Activated CD8-positive, alpha-beta T cell treated with anti-CD3 and anti-CD28 coated beads, Interleukin-2, amount 10 ng/mL, durations not matched to agents 7 days and 5 days (primary cell): Measurements from ENCODE around the gene TRAM2. TPM values are rescaled to one million over a fixed set of nuclear protein-coding genes. Genes with fewer than 3 reads are reported as not detected.

Experiments
- ATAC-seq: fragments of 150-1000 bp; cut with Tn5 transposase; one replicate; pipeline ENCODE4 v1.10.0; 2021; ENCODE audit warnings: moderate library complexity
- CTCF ChIA-PET: fragments of 350-600 bp; sonication (Branson Sonifier 250); formaldehyde crosslinking; loops from one replicate; lab custom pipeline; 2021; ENCODE audit warnings: antibody characterized with exemption; lab: Charles Lee
- POLR2A ChIA-PET: fragments of 350-600 bp; sonication (Branson Sonifier 250); formaldehyde crosslinking; loops from one replicate; lab custom pipeline; 2021; ENCODE audit warnings: antibody characterized with exemption; lab: Charles Lee
- DNase-seq: peaks from one replicate; pipeline ENCODE4 v3.0.0-alpha.2; 2020
- H3K27ac Mint-ChIP-seq: one replicate; pipeline ENCODE4 v1.8.0; 2021; ENCODE audit warnings: mild to moderate bottlenecking, mixed read lengths
- H3K27me3 Mint-ChIP-seq: one replicate; pipeline ENCODE4 v1.8.0; 2021; ENCODE audit warnings: low read depth, mixed read lengths
- H3K36me3 Mint-ChIP-seq: one replicate; pipeline ENCODE4 v1.8.0; 2021; ENCODE audit warnings: low read depth, mixed read lengths
- H3K4me1 Mint-ChIP-seq: one replicate; pipeline ENCODE4 v1.8.0; 2021; ENCODE audit warnings: low read depth, mixed read lengths
- H3K4me3 Mint-ChIP-seq: one replicate; pipeline ENCODE4 v1.8.0; 2021; ENCODE audit warnings: mild to moderate bottlenecking, mixed read lengths
- H3K9me3 Mint-ChIP-seq: one replicate; pipeline ENCODE4 v1.8.0; 2022; ENCODE audit warnings: mixed read lengths; ENCODE audit not compliant: insufficient read depth
- total RNA-seq, 2 experiments: library from RNA; stranded (reverse); gene quantifications; one replicate each; pipeline ENCODE4 v1.2.3, GENCODE V29; 2021

The TRAM2 gene
- total RNA-seq, result 1 to 10 TPM; 1.4 TPM

GRCh38 chr6:52577022-52577777 lies at the start of gene TRAM2:
TRAM2 (minus strand) TSS chr6:52577060; CDS start chr6:52576915, 145 bp downstream.
- peak within 1 kb of the TSS; percentile 73 for H3K4me3 Mint-ChIP-seq
- peaks cover 45% of the 10 kb centered on the region for H3K27me3 Mint-ChIP-seq
- DNase-seq (peak; percentile 66), ATAC-seq (peak; percentile 79)
- POLR2A ChIA-PET, result interaction anchor here (0.8 kb wide), 1 partner anchor 159 kb away, joined by 3 read pairs; no protein-coding TSS in a partner anchor
- H3K4me1 Mint-ChIP-seq, result peaks cover 33% of the 10 kb centered on the region
- CTCF ChIA-PET, result interaction anchor here (0.6 to 3.0 kb wide), 9 partner anchors 10 to 162 kb away, joined by 3 to 17 read pairs (median 5); no protein-coding TSS in a partner anchor
- peak within 1 kb of the TSS; percentile 66 for H3K27ac Mint-ChIP-seq
- no peaks in the 10 kb centered on the region for H3K9me3 Mint-ChIP-seq
- no peaks in the 10 kb centered on the region for H3K36me3 Mint-ChIP-seq

GRCh38 chr6:52622810-52623209 lies 46.0 kb upstream of the TRAM2 start:
- ChIA-PET POLR2A (no interaction called here), CTCF (no interaction called here)
- H3K27ac Mint-ChIP-seq, result no peak overlapping the region
- H3K4me1 Mint-ChIP-seq, result no peaks in the 10 kb centered on the region
- no peak for DNase-seq
- H3K9me3 Mint-ChIP-seq, result no peaks in the 10 kb centered on the region
- H3K4me3 Mint-ChIP-seq, result no peak overlapping the region
- H3K36me3 Mint-ChIP-seq, result no peaks in the 10 kb centered on the region
- H3K27me3 Mint-ChIP-seq, result peaks cover 16% of the 10 kb centered on the region
- no peak for ATAC-seq

GRCh38 chr6:52621631-52622030 lies 44.8 kb upstream of the TRAM2 start:
- DNase-seq (no peak), ATAC-seq (no peak)
- CTCF ChIA-PET, result interaction anchor here (1.4 kb wide), 1 partner anchor 207 kb away, joined by 3 read pairs; no protein-coding TSS in a partner anchor
- H3K9me3 Mint-ChIP-seq, result no peaks in the 10 kb centered on the region
- H3K27me3 Mint-ChIP-seq, result peaks cover 21% of the 10 kb centered on the region
- POLR2A ChIA-PET, result no interaction called here
- no peaks in the 10 kb centered on the region for H3K36me3 Mint-ChIP-seq
- no peaks in the 10 kb centered on the region for H3K4me1 Mint-ChIP-seq
- no peak overlapping the region for H3K27ac Mint-ChIP-seq
- H3K4me3 Mint-ChIP-seq, result no peak overlapping the region

GRCh38 chr6:52620906-52621190 lies 44.0 kb upstream of the TRAM2 start:
- no peaks in the 10 kb centered on the region for H3K4me1 Mint-ChIP-seq
- H3K9me3 Mint-ChIP-seq, result no peaks in the 10 kb centered on the region
- no peak overlapping the region for H3K27ac Mint-ChIP-seq
- ChIA-PET POLR2A (no interaction called here), CTCF (interaction anchor here (1.4 kb wide), 1 partner anchor 206 kb away, joined by 3 read pairs; no protein-coding TSS in a partner anchor)
- H3K4me3 Mint-ChIP-seq, result no peak overlapping the region
- no peak for DNase-seq
- no peaks in the 10 kb centered on the region for H3K36me3 Mint-ChIP-seq
- no peak for ATAC-seq
- H3K27me3 Mint-ChIP-seq, result peaks cover 19% of the 10 kb centered on the region

GRCh38 chr6:52620055-52620905 lies 43.4 kb upstream of the TRAM2 start:
- Mint-ChIP-seq H3K9me3 (no peaks in the 10 kb centered on the region), H3K4me1 (no peaks in the 10 kb centered on the region), H3K27ac (no peak overlapping the region), H3K4me3 (no peak overlapping the region), H3K27me3 (peaks cover 21% of the 10 kb centered on the region), H3K36me3 (no peaks in the 10 kb centered on the region)
- ChIA-PET POLR2A (no interaction called here), CTCF (no interaction called here)
- DNase-seq (no peak), ATAC-seq (no peak)

GRCh38 chr6:52617087-52617486 lies 40.2 kb upstream of the TRAM2 start:
- ATAC-seq (no peak), DNase-seq (no peak)
- Mint-ChIP-seq H3K36me3 (no peaks in the 10 kb centered on the region), H3K4me1 (no peaks in the 10 kb centered on the region), H3K27me3 (peaks cover 17% of the 10 kb centered on the region), H3K27ac (no peak overlapping the region), H3K9me3 (no peaks in the 10 kb centered on the region), H3K4me3 (no peak overlapping the region)
- POLR2A ChIA-PET, result interaction anchor here (0.6 kb wide), 1 partner anchor 22 kb away, joined by 3 read pairs; no protein-coding TSS in a partner anchor
- CTCF ChIA-PET, result no interaction called here

GRCh38 chr6:52616059-52616690 lies 39.3 kb upstream of the TRAM2 start:
- no peak for ATAC-seq
- Mint-ChIP-seq H3K36me3 (no peaks in the 10 kb centered on the region), H3K27me3 (peaks cover 14% of the 10 kb centered on the region), H3K4me1 (no peaks in the 10 kb centered on the region), H3K4me3 (no peak overlapping the region), H3K9me3 (no peaks in the 10 kb centered on the region), H3K27ac (no peak overlapping the region)
- POLR2A ChIA-PET, result no interaction called here
- no peak for DNase-seq
- CTCF ChIA-PET, result no interaction called here

- Mint-ChIP-seq H3K9me3 (no peaks in the 10 kb centered on the region), H3K4me1 (no peaks in the 10 kb centered on the region), H3K36me3 (no peaks in the 10 kb centered on the region), H3K4me3 (no peak overlapping the region), H3K27me3 (peaks cover 15% of the 10 kb centered on the region), H3K27ac (no peak overlapping the region)
- DNase-seq, result no peak
- ATAC-seq, result no peak
- POLR2A ChIA-PET, result no interaction called here
- CTCF ChIA-PET, result interaction anchor here (0.9 kb wide), 1 partner anchor 226 kb away, joined by 3 read pairs; no protein-coding TSS in a partner anchor
Observed at GRCh38 chr6:52612336-52613054, 35.6 kb upstream of the TRAM2 start.

GRCh38 chr6:52611833-52612232 lies 35.0 kb upstream of the TRAM2 start:
- POLR2A ChIA-PET, result no interaction called here
- H3K36me3 Mint-ChIP-seq, result no peaks in the 10 kb centered on the region
- DNase-seq (no peak), ATAC-seq (no peak)
- CTCF ChIA-PET, result interaction anchor here (0.9 kb wide), 1 partner anchor 227 kb away, joined by 3 read pairs; no protein-coding TSS in a partner anchor
- H3K9me3 Mint-ChIP-seq, result no peaks in the 10 kb centered on the region
- no peaks in the 10 kb centered on the region for H3K4me1 Mint-ChIP-seq
- H3K27me3 Mint-ChIP-seq, result peaks cover 13% of the 10 kb centered on the region
- no peak overlapping the region for H3K4me3 Mint-ChIP-seq
- no peak overlapping the region for H3K27ac Mint-ChIP-seq

- no peaks in the 10 kb centered on the region for H3K4me1 Mint-ChIP-seq
- peaks cover 13% of the 10 kb centered on the region for H3K27me3 Mint-ChIP-seq
- no peaks in the 10 kb centered on the region for H3K9me3 Mint-ChIP-seq
- POLR2A ChIA-PET, result no interaction called here
- CTCF ChIA-PET, result no interaction called here
- ATAC-seq, result no peak
- H3K36me3 Mint-ChIP-seq, result no peaks in the 10 kb centered on the region
- no peak for DNase-seq
- no peak overlapping the region for H3K27ac Mint-ChIP-seq
- no peak overlapping the region for H3K4me3 Mint-ChIP-seq
Observed at GRCh38 chr6:52610745-52611355, 34.0 kb upstream of the TRAM2 start.

GRCh38 chr6:52610011-52610410 lies 33.2 kb upstream of the TRAM2 start:
- CTCF ChIA-PET, result no interaction called here
- Mint-ChIP-seq H3K36me3 (no peaks in the 10 kb centered on the region), H3K27ac (no peak overlapping the region), H3K4me1 (no peaks in the 10 kb centered on the region), H3K27me3 (peaks cover 11% of the 10 kb centered on the region), H3K4me3 (no peak overlapping the region), H3K9me3 (no peaks in the 10 kb centered on the region)
- POLR2A ChIA-PET, result no interaction called here
- DNase-seq, result no peak
- no peak for ATAC-seq
